ENCODE measurements around the gene TCFL5.
A peak's percentile ranks its signal among the peaks of the same experiment; 100 is the strongest.

TCFL5 gene

DNA sequence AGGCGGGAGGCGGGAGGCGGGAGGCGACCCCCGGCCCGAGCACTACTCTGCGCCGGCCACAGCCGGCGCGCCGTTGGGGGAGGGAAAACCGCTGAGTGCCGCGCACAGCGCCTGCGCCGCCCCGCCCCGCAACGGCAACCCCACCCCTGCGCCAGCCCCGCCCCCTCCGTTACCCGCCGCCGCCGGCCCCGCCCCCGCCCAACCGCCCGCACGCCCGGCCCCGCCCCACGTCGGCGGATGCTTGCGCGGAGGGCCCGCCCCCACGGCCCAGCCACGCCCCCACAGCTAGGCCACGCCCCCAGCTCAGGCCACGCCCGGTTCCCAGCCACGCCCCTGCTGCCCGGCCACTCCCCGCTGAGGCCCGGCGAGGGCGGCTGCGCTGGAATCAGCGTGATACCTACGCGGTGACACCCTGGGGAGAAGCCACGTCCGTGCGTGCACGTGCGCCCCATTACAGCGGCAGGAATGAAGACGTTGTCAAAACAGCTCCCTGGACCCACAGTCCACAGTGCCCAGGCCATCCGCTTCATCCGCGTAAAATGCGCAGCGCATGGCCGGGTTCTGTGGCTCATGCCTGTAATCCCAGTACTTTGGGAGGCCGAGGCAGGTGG is at the start of gene TCFL5:
Gene TCFL5, minus strand, starts transcription at position 97 of the 611 bp plus-strand sequence. CDS start 152 bp downstream, outside the sequence.
- DNase-seq (ENCODE audit: low spot score) = peak; percentile 92

DNA sequence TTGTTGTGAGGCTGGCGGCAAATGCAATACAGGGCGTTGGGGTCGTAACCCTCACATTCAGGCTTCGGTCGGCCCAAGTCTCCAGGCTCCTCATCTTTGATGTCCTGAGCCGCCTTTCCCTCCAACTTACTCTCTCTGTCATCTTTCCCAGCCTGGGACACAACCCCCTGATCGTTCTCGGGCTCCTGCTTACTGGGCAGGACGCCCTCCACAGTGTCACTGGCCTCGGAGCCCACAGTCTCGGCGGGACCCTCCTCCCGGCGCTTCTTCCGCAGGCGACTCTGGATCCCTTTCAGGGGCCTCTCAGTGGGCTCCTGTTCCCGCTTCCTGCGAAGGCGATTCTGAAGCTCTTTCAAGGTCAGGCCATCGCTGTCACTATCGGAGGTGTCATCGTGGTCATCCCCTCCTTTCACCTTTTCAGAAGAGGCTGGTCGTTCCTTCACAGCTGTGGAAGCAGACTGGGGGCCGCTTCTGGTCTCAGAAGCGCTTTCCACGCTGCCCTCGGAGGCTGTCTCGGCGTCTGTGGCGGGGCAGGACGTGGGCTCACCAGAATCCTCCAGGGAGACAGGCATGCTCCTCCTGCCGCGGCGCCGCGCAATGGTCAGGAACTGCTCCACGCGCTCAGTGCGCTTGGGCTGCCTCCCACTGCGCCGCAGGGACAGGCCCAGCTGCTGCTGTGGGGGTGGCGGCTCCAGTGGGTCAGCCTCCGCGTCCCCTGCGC is 49.3 kb upstream of the TCFL5 start:
- DNase-seq (ENCODE audit: low spot score) = no peak

DNA sequence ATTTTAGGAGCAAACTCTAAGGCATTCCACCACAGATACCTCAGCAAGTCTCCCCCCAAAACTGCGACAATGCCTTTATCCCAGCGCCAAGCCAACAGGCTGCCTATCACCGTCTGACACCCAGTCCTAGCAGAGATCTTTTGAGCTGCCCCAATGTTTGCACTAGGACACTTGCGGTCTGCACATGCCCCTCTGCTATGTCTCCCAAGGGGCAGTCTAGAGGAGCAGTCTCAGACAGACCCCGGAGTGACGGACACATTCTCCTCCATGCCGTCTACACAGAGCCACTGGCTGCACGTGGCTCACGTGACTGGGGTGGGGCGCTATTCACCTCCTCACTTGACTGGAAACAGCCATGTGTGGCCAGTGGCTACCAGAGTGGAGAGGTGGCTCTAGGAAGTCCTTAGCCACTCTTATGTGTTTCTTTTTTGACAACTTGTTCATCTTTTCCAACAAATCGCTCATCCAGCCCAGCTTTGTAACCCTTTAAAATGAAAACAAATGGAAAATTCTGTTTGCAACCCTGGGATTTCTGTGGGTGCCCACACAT is 48.7 kb upstream of the TCFL5 start:
- no peak for DNase-seq (ENCODE audit: low spot score)

DNA sequence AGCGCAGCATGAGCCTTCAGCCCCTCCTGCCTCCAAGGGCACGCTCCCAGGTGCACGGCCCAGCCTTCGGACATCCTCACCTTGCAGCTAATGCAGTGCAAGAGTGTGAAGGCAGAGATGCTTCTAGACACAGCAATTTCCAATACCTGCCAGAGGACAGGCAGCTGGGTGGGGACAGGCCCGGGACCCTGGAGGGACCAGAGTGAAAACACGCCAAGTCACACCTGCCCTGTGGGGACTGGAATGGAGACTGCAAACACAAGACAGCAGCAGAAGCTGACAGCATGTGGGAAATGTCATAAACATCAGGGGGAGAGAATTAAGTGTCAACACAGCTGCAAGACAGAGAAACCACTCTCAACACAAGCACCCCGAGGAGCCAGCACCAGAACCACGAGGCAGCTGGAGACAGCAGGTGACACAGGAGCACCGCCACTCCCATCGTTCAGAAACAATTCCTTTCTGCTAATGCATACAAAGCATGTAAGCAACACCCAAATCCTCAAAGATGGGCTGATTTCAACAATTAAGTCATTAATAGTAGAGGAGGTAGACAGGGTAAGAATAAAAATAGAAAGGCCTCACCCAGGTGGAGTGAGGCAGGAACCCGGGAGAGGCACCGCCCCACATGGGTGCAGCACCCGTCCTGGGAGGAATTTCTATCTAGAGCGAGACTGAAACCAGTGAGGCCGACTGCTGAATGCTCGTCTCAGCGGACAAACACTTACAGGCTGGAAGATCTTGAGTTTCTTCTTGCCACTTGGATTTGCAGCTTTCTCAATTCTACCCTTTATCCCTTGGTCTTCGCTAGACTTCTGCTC is 47.6 kb upstream of the TCFL5 start:
- DNase-seq (ENCODE audit: low spot score) = no peak

DNA sequence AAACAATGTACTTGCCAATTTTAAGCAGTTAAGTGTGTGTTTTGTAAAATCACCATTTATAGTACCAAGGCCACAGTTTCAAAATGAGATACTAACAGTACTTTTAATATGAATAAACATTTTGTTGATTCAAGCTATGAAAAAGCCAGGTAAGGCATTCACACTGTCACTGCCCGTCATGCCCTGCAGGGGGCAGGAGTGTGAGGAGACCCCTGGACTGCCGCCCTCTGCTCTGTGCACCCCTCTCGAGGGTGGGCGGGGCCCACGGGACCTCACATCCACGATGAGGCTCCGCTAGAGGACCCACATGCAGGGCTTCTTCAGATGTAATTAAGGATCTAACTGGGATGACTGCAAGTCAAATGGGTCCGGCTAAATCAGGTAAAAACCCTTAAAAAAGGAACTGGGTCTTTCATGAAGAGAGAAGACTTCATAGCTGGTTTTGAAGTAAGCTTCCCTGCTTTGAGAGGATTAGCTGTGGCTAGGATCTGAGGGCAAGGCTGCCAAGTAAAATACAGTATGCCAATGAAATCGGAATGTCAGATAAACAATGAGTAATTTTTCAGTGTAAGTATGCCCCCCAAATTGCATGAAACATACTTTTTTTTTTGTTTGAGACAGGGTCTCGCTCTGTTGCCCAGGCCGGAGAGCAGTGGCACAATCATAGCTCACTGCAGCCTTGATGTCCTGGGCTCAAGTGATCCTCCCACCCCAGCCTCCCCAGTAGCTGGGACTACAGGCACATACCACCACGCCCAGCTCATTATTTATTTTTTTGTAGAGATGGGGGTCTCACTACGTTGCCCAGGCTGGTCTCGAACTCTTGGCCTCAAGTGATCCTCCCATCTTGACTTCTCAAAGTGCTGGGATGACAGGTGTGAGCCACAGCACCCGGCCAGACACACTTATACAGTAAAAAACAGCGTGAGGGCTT is 46.0 kb upstream of the TCFL5 start:
- peak; percentile 57 for DNase-seq (ENCODE audit: low spot score)

DNA sequence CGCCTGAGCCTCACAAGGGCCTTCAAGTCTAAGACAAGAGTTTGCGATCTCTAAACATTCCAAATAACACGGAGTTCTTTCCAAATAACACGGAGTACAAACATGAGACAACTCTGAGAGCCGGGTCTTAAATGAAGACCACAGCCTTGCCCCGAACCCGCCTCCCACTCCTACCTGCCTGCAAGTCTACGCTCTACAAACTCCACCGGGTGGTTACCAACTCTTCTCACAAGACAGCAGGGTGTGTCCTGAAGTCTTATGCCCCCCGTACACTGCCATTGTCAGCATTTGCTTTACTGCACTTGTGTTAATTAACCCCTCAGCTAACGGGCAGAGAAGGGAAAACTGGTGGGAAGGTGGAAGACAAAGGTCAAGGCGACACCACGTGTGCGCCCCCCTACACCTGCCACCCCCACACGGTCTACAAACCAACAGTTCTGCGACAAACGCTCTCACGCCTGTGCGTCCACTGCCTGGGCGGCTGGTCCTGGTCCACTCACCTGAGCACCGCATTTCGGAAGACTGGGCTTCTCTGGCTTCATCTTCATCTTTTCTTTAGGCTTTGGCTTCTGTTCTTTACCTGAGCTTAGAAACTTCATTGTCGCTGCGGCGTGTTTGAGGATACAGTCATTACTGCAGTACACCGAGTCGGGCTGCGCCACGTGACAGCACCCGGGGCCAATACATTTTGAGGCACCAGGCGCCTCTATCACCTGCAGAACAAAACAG is 45.2 kb upstream of the TCFL5 start:
- no peak for DNase-seq (ENCODE audit: low spot score)

DNA sequence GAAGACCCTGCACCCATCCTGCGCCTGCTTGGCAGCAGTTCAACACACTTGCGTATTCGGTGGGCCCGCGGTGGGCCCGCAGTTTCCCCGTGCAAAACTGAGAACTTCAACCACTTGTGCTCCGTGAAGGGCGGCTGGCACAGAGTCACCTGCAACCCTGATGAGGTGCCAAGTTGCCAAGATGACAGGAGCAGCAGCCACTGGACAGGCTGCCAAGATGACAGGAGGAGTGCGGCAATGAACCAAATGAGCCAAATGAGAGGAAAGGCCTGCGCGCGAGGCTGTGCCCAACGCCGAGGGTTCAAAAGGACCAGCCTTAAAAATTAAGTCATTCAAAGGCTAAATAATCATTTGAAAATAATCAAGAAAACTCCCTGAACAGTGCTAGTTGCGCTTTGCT is 44.6 kb upstream of the TCFL5 start:
- no peak for DNase-seq (ENCODE audit: low spot score)

DNA sequence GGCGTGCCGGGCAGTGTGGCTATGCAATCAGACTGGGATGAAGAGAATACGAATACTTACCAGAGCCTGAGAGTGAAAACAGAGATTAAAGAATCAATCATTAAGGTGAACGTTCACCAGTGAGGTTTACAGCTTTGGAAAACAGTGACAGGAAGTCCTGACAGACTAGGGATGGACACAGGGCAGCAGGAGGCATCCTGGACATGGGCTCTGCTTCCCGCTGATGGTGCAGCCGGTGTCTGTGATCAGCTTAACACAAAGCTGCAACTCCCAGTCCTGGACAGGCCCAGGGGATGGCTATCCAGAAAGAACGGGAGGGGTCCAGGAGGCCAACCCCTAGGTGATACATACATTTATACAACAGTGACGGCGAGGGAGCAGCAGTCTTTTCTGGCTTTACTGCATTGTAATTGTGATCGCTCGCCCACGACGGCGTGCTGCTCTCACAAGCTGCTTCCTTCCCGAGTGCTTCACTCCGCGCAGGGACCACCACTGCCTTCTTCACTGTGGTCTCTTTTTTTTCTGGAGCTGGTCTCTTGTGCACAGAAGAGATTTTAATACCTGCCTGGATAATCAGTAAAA is 44.0 kb upstream of the TCFL5 start:
- no peak for DNase-seq (ENCODE audit: low spot score)

DNA sequence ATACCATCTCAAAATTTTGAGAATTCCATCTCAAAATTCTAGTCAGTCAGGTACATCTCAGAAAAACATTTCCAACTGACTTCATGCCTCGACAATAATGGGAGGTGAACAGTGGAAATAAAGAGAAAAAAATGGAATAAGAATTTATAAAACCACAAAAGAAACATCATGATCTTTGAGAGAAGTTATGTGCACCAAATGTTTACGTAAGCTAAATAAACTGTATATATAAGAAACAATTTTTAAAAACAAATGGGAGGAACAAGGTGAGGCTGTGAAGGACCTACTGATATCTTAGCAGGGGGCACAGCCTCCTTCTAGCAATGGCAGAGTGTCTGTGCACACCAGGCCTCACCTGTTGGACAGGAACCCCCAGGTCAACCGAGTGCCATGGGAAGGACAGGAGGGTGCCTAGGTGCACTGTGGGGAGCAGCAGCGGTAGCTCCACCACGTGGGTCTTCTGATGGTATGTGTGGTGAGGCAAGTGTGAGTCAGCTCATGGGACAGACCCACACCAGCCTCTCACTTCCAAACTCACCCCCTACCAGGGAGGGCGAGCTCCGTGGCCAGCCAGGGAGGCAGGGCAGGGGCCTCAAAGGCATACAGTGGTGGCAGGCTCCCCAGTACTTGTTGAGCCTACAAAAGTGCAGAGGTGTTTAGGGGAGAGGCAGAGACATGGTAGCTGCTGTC is 41.4 kb upstream of the TCFL5 start:
- DNase-seq (ENCODE audit: low spot score) = no peak

DNA sequence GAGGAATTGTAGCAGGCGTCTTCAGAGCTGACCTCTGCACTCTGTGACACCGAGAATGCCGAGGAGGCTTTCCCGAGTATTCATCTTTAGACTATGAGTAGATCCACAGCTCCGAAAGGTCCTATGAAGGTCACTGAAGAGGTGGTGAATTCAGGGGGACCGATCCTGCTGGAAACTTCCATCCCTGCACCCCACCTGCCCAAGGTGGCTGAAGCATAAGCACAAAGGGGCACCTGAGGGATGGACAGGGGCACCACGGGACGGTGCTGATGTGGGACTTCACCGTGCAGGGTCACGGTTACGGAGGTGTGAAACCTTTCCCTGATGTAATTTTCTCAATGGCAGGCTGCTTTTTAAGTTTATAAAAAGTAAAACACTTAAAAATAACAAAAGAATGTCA is 40.3 kb upstream of the TCFL5 start:
- no peak for DNase-seq (ENCODE audit: low spot score)

DNA sequence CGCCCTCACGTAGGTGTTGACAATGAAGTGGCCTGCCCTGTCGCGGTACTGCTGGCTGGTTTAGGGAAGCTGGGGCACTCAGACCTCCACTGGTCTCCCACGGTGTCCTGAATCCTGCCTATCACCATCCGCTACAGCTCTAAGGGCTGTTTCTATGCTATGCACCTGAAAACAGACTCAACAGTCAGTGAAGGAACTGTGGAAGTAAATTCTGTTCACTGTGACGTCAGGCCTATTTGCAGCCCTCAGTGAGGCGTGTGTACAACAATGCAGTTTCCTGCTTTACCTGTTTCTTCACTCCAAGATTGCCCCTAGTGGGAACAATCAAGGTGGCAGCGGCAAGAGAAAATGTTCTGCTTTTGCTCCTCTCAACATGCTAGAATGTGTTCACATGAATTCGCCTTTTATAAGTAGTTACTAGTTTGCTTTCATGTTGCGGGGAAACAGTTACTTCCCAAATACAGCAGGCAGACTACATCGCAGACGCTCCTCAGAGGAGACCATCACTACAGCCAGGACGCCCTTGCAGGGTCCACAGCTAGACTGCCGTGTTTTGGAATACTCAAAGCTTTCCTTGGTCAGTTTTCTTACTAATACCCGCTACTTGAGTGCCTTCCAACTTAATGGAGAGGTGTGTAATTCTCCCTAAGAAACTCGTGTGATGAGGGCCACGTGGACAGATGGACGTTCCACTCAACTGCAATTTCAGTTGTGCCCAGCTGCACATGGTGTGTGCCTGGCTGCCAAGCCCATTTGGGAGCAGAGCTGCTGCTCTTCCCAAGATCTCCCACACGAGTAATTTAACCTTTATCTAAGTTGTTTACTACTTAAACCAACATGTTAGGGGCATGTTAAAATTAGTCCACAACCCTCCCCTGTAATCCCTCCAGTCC is 39.3 kb upstream of the TCFL5 start:
- peak; percentile 62 for DNase-seq (ENCODE audit: low spot score)

DNA sequence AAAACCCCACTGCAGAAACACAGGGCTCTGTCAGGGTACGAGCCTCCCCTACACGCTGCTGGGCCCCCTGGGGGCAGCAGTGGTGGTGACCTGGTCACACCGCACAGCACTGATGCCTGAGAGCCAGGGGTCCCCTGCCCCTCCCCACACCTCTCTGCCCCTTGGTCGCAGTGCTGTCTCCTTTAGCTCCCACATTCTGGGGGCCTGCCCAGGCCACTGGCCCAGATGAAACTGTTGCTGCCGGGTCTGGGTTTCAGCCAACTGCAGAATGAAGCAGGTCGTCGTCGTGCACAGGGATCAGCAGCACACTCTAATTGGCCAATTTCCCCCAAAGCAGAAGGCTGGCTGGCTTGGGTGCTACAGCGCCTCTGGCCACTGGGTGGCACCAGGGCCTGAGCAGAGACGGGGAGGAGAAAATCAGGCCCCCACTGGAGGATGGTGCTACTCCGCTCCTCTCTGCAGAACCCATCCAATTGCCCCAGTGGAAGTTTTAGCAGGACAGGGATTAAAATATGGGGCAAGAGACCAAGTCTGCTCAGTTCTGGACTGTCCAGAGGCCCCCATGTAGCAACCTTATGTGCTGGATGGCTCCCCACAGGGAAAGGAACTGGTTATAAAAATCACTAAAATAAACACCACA is 38.5 kb upstream of the TCFL5 start:
- peak; percentile 93 for DNase-seq (ENCODE audit: low spot score)

DNA sequence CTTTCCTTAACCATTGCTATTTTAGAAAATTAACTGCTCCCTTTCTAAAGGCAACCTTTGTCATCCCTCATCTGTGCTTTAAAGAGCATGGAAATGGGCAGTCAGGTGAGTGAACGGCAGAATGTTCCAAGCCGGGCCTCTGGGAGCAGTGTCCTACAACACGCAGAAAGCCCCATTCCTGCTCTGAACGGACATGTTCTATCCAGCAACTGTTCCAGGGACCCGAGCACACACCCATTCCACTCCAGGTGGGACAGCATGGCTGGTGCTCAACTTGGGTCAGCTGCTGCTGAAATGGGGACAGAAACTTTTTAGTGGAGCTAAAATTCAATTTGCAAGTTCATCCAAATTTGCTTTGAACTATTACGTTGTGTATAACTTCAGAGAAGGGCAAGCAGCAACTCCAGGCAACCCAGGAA is 38.0 kb upstream of the TCFL5 start:
- no peak for DNase-seq (ENCODE audit: low spot score)

DNA sequence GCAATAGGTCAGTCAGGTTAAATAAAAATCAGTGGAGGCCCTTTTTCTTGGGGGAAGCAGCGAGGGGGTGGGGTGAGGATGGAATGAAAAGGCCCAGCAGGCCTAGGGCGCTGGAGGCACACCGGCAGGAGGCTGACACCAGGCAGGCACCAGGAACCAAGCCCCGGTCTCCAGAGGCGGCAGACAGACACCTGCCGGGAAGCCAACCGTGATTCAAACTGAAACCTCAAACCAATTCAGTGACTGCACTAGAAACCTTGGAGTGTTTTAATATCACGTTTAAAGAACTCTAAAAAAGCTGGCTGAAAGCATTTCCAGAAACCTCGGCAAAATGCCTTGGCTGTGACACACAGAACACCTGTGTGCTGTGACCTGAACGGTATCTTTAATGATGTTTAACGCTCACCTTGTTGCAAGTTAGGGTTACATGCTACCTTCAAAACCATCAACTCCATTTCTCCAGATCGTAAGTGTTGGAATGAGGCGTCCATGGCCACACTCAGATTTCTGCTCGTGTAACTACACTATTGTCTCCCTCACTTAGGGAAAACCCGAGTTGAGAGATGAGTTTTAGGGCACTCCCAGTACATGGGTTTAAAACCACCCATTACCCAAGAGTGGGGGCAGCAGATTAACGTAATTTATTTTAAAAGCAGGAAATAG is 37.5 kb upstream of the TCFL5 start:
- DNase-seq (ENCODE audit: low spot score) = peak; percentile 28

DNA sequence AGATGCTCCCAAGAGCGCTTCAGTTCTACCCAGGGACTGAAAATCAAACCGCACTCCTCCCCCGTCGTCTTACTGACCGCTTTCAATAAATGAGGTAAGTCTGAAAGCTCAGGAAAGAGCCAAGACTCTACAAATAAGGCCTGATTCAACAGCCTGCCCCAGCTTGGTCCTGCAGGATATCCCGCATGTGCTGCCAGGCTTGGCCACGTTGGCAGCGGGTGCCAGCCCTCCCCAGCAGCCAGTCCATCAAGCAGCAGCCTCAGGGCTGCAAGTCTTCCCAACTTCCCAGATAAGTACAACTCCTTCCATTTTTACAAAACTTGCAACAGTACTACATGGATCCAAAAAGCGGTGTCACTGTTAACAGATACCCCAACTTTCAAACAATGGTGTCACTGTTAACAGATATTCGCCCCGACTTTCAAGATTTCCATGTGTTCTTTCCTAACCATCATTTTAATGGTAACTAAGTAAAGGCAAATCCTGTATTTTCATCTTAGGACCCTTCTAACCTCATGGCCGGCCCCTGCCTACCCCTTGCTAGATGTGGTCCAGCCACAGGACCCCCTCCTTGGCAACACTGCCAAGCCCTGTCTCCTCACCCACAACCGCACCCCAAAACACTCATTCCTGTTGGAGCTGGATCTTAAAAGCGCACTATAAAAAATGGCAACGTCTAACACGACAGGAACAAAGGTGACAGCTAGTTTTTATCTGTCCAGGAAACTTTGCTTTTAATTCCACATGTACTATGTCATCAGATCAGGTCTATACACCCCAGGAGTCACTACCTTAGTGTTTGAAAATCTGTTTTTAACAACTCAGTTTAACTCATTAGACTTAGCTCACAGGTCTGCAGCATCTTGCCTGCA is 36.7 kb upstream of the TCFL5 start:
- no peak for DNase-seq (ENCODE audit: low spot score)

DNA sequence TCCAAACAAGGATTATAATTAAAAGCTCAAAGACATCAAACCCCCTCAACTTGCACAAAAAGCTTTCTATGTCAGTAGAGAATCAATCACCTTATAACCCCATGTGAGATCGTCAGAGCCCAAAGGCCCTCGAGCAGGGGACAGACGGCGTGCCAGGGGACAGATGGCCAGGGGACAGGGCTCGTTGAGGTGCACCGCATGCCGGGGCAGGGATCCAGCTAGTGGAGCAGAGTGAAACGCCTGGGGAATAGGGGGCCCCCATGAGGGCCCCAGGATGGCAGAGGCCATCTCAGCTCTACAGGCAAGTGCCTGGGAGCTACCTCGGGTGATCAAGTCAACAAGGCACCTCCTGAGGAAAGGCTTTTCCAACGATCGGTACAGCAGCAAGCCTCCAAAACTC is 36.0 kb upstream of the TCFL5 start:
- DNase-seq (ENCODE audit: low spot score) = no peak

DNA sequence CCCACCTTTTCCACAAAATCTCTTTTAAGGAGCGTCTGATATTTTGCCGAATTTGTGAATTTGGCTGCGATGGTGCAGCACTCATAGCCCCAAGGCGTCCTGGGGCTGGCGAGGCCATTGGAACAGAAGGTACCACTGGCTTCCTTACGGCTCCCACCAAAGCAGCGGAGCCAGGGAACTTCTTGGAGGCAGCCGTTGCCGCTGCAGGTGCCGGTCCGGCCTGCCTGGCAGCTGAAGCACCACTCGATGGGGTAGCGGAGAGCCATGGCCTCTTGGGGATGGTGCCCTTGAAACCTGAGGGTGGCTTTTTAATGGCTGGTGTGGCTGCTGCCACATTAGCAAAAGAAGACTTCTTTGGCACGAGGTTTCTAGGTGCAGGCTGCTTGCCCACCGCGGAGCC is 34.9 kb upstream of the TCFL5 start:
- DNase-seq (ENCODE audit: low spot score) = no peak

Measured in germinal center (tissue), 1 donor.